HepG2 (cell line): ENCODE results near the gene NUTF2. TPM values are rescaled to one million over a fixed set of nuclear protein-coding genes. Genes with fewer than 3 reads are reported as not detected.

Experiments used
- CC2D1A ChIP-seq: sonication (generic); formaldehyde crosslinking; IDR thresholded peaks from 2 replicates; pipeline ENCODE4 v1.8.1; 2023; ENCODE audit warnings: mild to moderate bottlenecking, missing genetic modification reagents
- DRAP1 ChIP-seq: IDR thresholded peaks from 2 replicates; pipeline ENCODE4 v1.6.1; 2016; ENCODE audit warnings: missing genetic modification reagents, missing compliant biosample characterization
- FOSL2 ChIP-seq: sonication (generic); formaldehyde crosslinking; IDR thresholded peaks from 2 replicates; pipeline ENCODE4 v1.4.0; 2020; ENCODE audit warnings: missing genetic modification reagents
- HNRNPK ChIP-seq: fragments of 200-400 bp; formaldehyde crosslinking; IDR thresholded peaks from 2 replicates; pipeline ENCODE4 v1.6.1; 2018; ENCODE audit warnings: low read length, low read depth, moderate library complexity, mild to moderate bottlenecking; ENCODE audit not compliant: poor library complexity, severe bottlenecking
- HOXA9 ChIP-seq: sonication (generic); formaldehyde crosslinking; IDR thresholded peaks from 2 replicates; pipeline ENCODE4 v1.8.1; 2022; ENCODE audit warnings: missing genetic modification reagents, mild to moderate bottlenecking, moderate library complexity, borderline replicate concordance
- MLLT10 ChIP-seq: sonication (generic); formaldehyde crosslinking; IDR thresholded peaks from 2 replicates; pipeline ENCODE4 v1.4.0; 2020; ENCODE audit warnings: missing genetic modification reagents
- PRMT3 ChIP-seq: sonication (generic); formaldehyde crosslinking; IDR thresholded peaks from 2 replicates; pipeline ENCODE4 v1.8.1; 2022; ENCODE audit warnings: low read depth, mild to moderate bottlenecking, moderate library complexity, missing genetic modification reagents, borderline replicate concordance
- SALL2 ChIP-seq: sonication (generic); formaldehyde crosslinking; IDR thresholded peaks from 2 replicates; pipeline ENCODE4 v1.8.1; 2023; ENCODE audit warnings: mild to moderate bottlenecking, missing genetic modification reagents, inconsistent platforms
- THAP11 ChIP-seq: IDR thresholded peaks from 2 replicates; pipeline ENCODE4 v1.6.1; 2016; ENCODE audit warnings: missing biosample characterization, missing genetic modification reagents
- ZFP1 ChIP-seq: IDR thresholded peaks from 2 replicates; pipeline ENCODE4 v1.6.1; 2016
- ZFP91 ChIP-seq: sonication (generic); formaldehyde crosslinking; IDR thresholded peaks from 2 replicates; pipeline ENCODE4 v1.9.0; 2022; ENCODE audit warnings: missing genetic modification reagents, mild to moderate bottlenecking, borderline replicate concordance
- ZFY ChIP-seq: sonication (generic); formaldehyde crosslinking; IDR thresholded peaks from 2 replicates; pipeline ENCODE4 v1.4.0; 2020; ENCODE audit warnings: missing genetic modification reagents
- ZGPAT ChIP-seq: IDR thresholded peaks from 2 replicates; pipeline ENCODE4 v1.6.1; 2016; ENCODE audit warnings: mild to moderate bottlenecking
- ZNF136 ChIP-seq: sonication (generic); formaldehyde crosslinking; IDR thresholded peaks from 2 replicates; pipeline ENCODE4 v1.8.1; 2022; ENCODE audit warnings: low read depth, mild to moderate bottlenecking, moderate library complexity, missing genetic modification reagents
- ZNF138 ChIP-seq: sonication (generic); formaldehyde crosslinking; IDR thresholded peaks from 2 replicates; pipeline ENCODE4 v1.5.0; 2020; ENCODE audit warnings: mild to moderate bottlenecking, low read depth, missing genetic modification reagents
- ZNF329 ChIP-seq: sonication (generic); formaldehyde crosslinking; IDR thresholded peaks from 2 replicates; pipeline ENCODE4 v1.9.0; 2021; ENCODE audit warnings: low read depth, mild to moderate bottlenecking, missing genetic modification reagents
- ZNF354B ChIP-seq: sonication (generic); formaldehyde crosslinking; IDR thresholded peaks from 2 replicates; pipeline ENCODE4 v1.8.0; 2022; ENCODE audit warnings: mild to moderate bottlenecking, missing genetic modification reagents
- ZNF451 ChIP-seq: sonication (generic); formaldehyde crosslinking; IDR thresholded peaks from 2 replicates; pipeline ENCODE4 v1.5.0; 2020; ENCODE audit warnings: mild to moderate bottlenecking, missing genetic modification reagents
- ZNF512 ChIP-seq: sonication (generic); formaldehyde crosslinking; IDR thresholded peaks from 2 replicates; pipeline ENCODE4 v1.4.0; 2020; ENCODE audit warnings: mild to moderate bottlenecking, missing genetic modification reagents
- ZNF598 ChIP-seq: sonication (generic); formaldehyde crosslinking; IDR thresholded peaks from 2 replicates; pipeline ENCODE4 v1.5.1; 2020; ENCODE audit warnings: mild to moderate bottlenecking, missing genetic modification reagents, borderline replicate concordance
- ZNF629 ChIP-seq: sonication (generic); formaldehyde crosslinking; conservative IDR thresholded peaks from 2 replicates; pipeline ENCODE4 v1.5.0; 2020; ENCODE audit warnings: missing genetic modification reagents
- ZNF724P ChIP-seq: sonication (generic); formaldehyde crosslinking; IDR thresholded peaks from 2 replicates; pipeline ENCODE4 v1.8.0; 2022; ENCODE audit warnings: missing genetic modification reagents, borderline replicate concordance
- ZNF800 ChIP-seq: sonication (generic); formaldehyde crosslinking; IDR thresholded peaks from 2 replicates; pipeline ENCODE4 v1.4.0; 2020; ENCODE audit warnings: missing genetic modification reagents
- ZSCAN29 ChIP-seq: sonication (generic); formaldehyde crosslinking; conservative IDR thresholded peaks from 2 replicates; pipeline ENCODE4 v1.4.0; 2020; ENCODE audit warnings: mild to moderate bottlenecking, missing genetic modification reagents
- polyA plus RNA-seq, 8 experiments: library from polyadenylated mRNA; depleted of rRNA in 3 of 8; stranded (reverse) in 7 of 8; unstranded in 1 of 8; fragments of >200 nt; fragmentation: Illumina TruSeq in 4 of 8; extraction: Trizol in 4 of 8; gene quantifications; 2 replicates each; pipeline versions ENCODE4 v1.2.1 to v1.2.3, GENCODE V29; 2011 to 2016; ENCODE audit warnings: low read depth in 4 of 8, missing spikeins in 1 of 8, mixed read lengths in 1 of 8; ENCODE audit not compliant: insufficient read depth in 1 of 8
- total RNA-seq, 5 experiments: library from RNA; depleted of rRNA; stranded (reverse); fragments of >200 nt; fragmentation: Illumina TruSeq; extraction: Trizol; gene quantifications; 2 replicates each; pipeline ENCODE4 v1.2.3, GENCODE V29; 2016; ENCODE audit warnings: low read depth in 1 of 5

The NUTF2 gene
- total and polyA plus RNA-seq, 2 of the 13 experiments (the other 11 are each of a cell fraction or from before 2014, with no cell fraction given): 168 to 214 TPM

GRCh38 chr16:67804853-67805542 is 41.7 kb upstream of the NUTF2 start (continued):
- TF ChIP-seq HNRNPK (no peak), ZNF598 (no peak), ZNF451 (CRISPR knock-in tag) (no peak), ZNF329 (CRISPR knock-in tag) (no peak), MLLT10 (no peak), THAP11 (CRISPR knock-in tag) (peak; percentile 69), FOSL2 (CRISPR knock-in tag) (peak; percentile 36; the same call in 1 of the 2 replicates), ZGPAT (CRISPR knock-in tag) (peak; percentile 44; the same call in 1 of the 2 replicates), ZNF354B (no peak), SALL2 (CRISPR knock-in tag) (no peak), ZNF136 (CRISPR knock-in tag) (no peak), ZNF724P (CRISPR knock-in tag) (no peak), ZNF138 (CRISPR knock-in tag) (no peak), HOXA9 (CRISPR knock-in tag) (no peak), ZFP91 (CRISPR knock-in tag) (no peak), CC2D1A (CRISPR knock-in tag) (no peak), DRAP1 (0 out of 2 replicates have a peak, but pooled peaks have one; percentile 15), ZFP1 (CRISPR knock-in tag) (no peak), PRMT3 (CRISPR knock-in tag) (no peak), ZNF629 (CRISPR knock-in tag) (no peak), ZNF800 (CRISPR knock-in tag) (no peak), ZNF512 (CRISPR knock-in tag) (no peak), ZFY (no peak), ZSCAN29 (no peak)
